ENCODE results near the gene REXO4. TPM values are rescaled to one million over a fixed set of nuclear protein-coding genes. Genes with fewer than 3 reads are reported as not detected.

Gene REXO4
- total RNA-seq, 1 donor from 2014 or later, result 29.4 TPM

GRCh38 chr9:133405508-133406438 is 12.0 kb downstream of the REXO4 start:
- Histone ChIP-seq H3K4me3 (no peak overlapping the region), H3K27ac (no peak overlapping the region), H3K4me1 (no peaks in the 10 kb centered on the region), H3K9me3 (no peaks in the 10 kb centered on the region), H3K36me3 (peaks cover 33 to 56% of the 10 kb centered on the region in 2 donors), H3K27me3 (no peaks in the 10 kb centered on the region)
- intact Hi-C loops (cut with DNase I), result loop anchor here (1.0 to 5.0 kb wide), 2 partner anchors 81 to 322 kb away; no protein-coding TSS in a partner anchor
- TF ChIP-seq, protein P1, sequence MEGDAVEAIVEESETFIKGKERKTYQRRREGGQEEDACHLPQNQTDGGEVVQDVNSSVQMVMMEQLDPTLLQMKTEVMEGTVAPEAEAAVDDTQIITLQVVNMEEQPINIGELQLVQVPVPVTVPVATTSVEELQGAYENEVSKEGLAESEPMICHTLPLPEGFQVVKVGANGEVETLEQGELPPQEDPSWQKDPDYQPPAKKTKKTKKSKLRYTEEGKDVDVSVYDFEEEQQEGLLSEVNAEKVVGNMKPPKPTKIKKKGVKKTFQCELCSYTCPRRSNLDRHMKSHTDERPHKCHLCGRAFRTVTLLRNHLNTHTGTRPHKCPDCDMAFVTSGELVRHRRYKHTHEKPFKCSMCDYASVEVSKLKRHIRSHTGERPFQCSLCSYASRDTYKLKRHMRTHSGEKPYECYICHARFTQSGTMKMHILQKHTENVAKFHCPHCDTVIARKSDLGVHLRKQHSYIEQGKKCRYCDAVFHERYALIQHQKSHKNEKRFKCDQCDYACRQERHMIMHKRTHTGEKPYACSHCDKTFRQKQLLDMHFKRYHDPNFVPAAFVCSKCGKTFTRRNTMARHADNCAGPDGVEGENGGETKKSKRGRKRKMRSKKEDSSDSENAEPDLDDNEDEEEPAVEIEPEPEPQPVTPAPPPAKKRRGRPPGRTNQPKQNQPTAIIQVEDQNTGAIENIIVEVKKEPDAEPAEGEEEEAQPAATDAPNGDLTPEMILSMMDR (IDR thresholded peaks at IDR 0.05), result no peak
- DNase-seq (ENCODE audit: low spot score in 2 of 2), result no peak

DNA sequence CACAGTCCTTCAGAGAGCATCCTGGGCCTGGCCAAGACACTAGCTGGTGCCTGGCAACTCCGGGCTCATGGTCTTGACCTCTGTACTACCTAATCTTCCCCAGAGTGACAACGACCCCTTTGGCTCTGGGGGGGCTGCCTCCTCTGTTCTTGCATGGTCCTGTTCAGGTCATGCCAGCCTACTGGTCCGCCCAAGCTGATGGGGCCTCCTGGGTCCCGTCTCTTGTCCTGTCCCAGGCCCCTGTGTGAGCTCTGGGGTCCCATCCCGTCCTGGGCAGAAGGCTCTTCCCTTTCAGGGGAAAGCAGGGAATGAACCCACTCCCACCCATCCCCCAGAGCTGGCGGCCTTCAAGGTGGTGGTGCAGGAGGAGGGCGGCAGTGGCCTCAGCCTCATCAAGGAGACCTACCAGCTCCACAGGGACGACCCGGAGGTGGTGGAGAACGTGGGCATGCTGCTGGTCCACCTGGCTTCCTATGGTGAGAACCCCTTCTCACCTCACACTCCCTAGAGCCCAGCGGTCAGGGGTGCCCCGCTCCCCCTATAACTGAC is 13.3 kb downstream of the REXO4 start:
- H3K27ac ChIP-seq, result no peak overlapping the region
- DNase-seq (ENCODE audit: low spot score in 2 of 2), result no peak
- peaks cover 23 to 47% of the 10 kb centered on the region in 2 donors for H3K36me3 ChIP-seq
- H3K9me3 ChIP-seq, result no peaks in the 10 kb centered on the region
- TF ChIP-seq, protein P1 (IDR thresholded peaks at IDR 0.05), result no peak
- intact Hi-C loops (cut with DNase I), result loop anchor here (5.0 kb wide), 1 partner anchor 323 kb away; no protein-coding TSS in a partner anchor
- H3K4me3 ChIP-seq, result no peak overlapping the region
- H3K27me3 ChIP-seq, result no peaks in the 10 kb centered on the region
- H3K4me1 ChIP-seq, result no peaks in the 10 kb centered on the region

DNA sequence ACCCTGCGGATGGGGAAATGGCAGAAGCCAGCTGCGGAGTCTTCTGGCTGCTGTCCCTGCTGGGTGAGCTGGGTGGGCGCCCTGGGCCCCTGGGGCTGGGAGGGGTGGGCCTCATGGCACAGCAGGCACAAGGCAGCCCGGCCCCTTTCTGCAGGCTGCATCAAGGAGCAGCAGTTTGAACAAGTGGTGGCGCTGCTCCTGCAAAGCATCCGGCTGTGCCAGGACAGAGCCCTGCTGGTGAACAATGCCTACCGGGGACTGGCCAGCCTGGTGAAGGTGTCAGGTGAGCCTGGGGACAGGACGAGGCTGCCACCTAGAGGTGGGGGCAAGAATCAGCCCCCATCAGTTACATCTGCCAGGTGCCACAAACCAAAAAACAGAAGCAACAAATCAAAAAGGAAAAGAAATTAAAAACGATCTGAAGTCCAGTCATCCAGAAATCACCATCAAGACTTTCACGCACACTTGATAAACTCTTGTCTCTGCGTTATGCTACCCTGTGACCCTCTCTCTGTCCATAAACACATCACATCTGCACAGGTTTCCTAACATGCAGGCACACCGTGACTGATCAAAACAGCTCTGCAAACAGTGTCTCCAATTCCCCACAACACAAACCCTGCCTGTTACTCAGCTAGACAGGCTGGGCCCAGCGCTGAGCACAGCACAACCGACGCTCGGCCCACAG is 13.9 kb downstream of the REXO4 start:
- TF ChIP-seq, protein P1 (IDR thresholded peaks at IDR 0.05), result peak in 2 of 3 experiments; percentile 20 to 26
- Histone ChIP-seq H3K27me3 (no peaks in the 10 kb centered on the region), H3K36me3 (peaks cover 23 to 42% of the 10 kb centered on the region in 2 donors), H3K4me3 (no peak overlapping the region), H3K4me1 (no peaks in the 10 kb centered on the region), H3K27ac (no peak overlapping the region), H3K9me3 (no peaks in the 10 kb centered on the region)
- intact Hi-C loops (cut with DNase I), result no loop called here
- DNase-seq (ENCODE audit: low spot score in 2 of 2), result no peak

GRCh38 chr9:133402689-133403088 is 15.1 kb downstream of the REXO4 start:
- Histone ChIP-seq H3K4me3 (no peak overlapping the region), H3K27me3 (no peaks in the 10 kb centered on the region), H3K4me1 (no peaks in the 10 kb centered on the region), H3K9me3 (no peaks in the 10 kb centered on the region), H3K36me3 (peaks cover 20 to 35% of the 10 kb centered on the region in 2 donors), H3K27ac (no peak overlapping the region)
- DNase-seq (ENCODE audit: low spot score in 2 of 2), result no peak
- TF ChIP-seq, protein P1 (IDR thresholded peaks at IDR 0.05), result no peak
- intact Hi-C loops (cut with DNase I), result no loop called here

- TF ChIP-seq, protein P1 (IDR thresholded peaks at IDR 0.05), result no peak
- intact Hi-C loops (cut with DNase I), result no loop called here
- no peaks in the 10 kb centered on the region for H3K27me3 ChIP-seq
- no peak overlapping the region for H3K27ac ChIP-seq
- no peak overlapping the region for H3K4me3 ChIP-seq
- H3K4me1 ChIP-seq, result no peaks in the 10 kb centered on the region
- DNase-seq (ENCODE audit: low spot score in 2 of 2), result no peak
- no peaks in the 10 kb centered on the region for H3K9me3 ChIP-seq
- peaks cover 15 to 24% of the 10 kb centered on the region in 2 donors for H3K36me3 ChIP-seq
Measured at GRCh38 chr9:133401588-133401987, 16.2 kb downstream of the REXO4 start.
